ENCODE measurements around the gene MKI67. TPM values are rescaled to one million over a fixed set of nuclear protein-coding genes. Genes with fewer than 3 reads are reported as not detected.

The MKI67 gene
- total and polyA plus RNA-seq, 10 of the 15 experiments (the other 5 are each of a cell fraction or from before 2014, with no cell fraction given) = 22.3 to 183 (median 82.9) TPM

- H3K4me2 ChIP-seq (ENCODE audit: control insufficient read depth, insufficient read depth) = no peak overlapping the region; the same call in 1 of the 2 replicates
- DNase-seq (ENCODE audit: low read depth, low spot score) (no peak), FAIRE-seq (no peak), ATAC-seq (no peak)
- H3K27me3 ChIP-seq (replicated peaks in 1 of 2; ENCODE audit: control insufficient read depth in 2 of 2, insufficient read depth in 2 of 2, low read length in 1 of 2) = no peaks in the 10 kb centered on the region
- H3K79me2 ChIP-seq (ENCODE audit: control insufficient read depth, insufficient read depth, low read length) = no peaks in the 10 kb centered on the region
- H3K9ac ChIP-seq (ENCODE audit: control insufficient read depth, insufficient read depth, low read length) = no peak overlapping the region
- ChIA-PET CTCF (interaction anchor here (0.5 to 4.3 kb wide), 16 partner anchors 11 to 138 kb away, joined by 3 to 25 read pairs (median 4); no protein-coding TSS in a partner anchor), RAD21 (ENCODE audit: unreplicated experiment) (interaction anchor here (0.7 to 1.5 kb wide), 7 partner anchors 25 to 114 kb away, joined by 3 to 4 read pairs (median 3); no protein-coding TSS in a partner anchor), SMC1A (ENCODE audit: uncharacterized antibody, unreplicated experiment) (interaction anchor here (0.8 to 1.3 kb wide), 9 partner anchors 20 to 116 kb away, joined by 3 to 5 read pairs (median 3); no protein-coding TSS in a partner anchor), POLR2A (interaction anchor here (0.8 kb wide), 1 partner anchor 54 kb away, joined by 3 read pairs; no protein-coding TSS in a partner anchor)
- H3K27ac ChIP-seq (ENCODE audit: control insufficient read depth, insufficient read depth) = no peak overlapping the region
- WGBS (ENCODE audit: insufficient coverage, insufficient replicate concordance, low lambda C conversion rate, missing lambda C conversion rate) = 81% methylated on average over 24 of the region's 61 CpGs
- H2AFZ ChIP-seq (ENCODE audit: control insufficient read depth, low read depth, low read length) = no peak overlapping the region
- intact Hi-C loops (cut with micrococcal nuclease; ENCODE audit: unreplicated experiment) (loop anchor here (1.0 to 10.0 kb wide), 4 partner anchors 71 to 425 kb away; partner anchors contain the start of gene PTPRE), in situ Hi-C loops (cut with MboI) (no loop called here)
- TF ChIP-seq, protein P1, sequence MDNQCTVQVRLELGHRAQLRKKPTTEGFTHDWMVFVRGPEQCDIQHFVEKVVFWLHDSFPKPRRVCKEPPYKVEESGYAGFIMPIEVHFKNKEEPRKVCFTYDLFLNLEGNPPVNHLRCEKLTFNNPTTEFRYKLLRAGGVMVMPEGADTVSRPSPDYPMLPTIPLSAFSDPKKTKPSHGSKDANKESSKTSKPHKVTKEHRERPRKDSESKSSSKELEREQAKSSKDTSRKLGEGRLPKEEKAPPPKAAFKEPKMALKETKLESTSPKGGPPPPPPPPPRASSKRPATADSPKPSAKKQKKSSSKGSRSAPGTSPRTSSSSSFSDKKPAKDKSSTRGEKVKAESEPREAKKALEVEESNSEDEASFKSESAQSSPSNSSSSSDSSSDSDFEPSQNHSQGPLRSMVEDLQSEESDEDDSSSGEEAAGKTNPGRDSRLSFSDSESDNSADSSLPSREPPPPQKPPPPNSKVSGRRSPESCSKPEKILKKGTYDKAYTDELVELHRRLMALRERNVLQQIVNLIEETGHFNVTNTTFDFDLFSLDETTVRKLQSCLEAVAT (IDR thresholded peaks at IDR 0.05) = no peak
- TF ChIP-seq STAT3 (IDR thresholded peaks at IDR 0.05; ENCODE audit: low read depth, low read length) (no peak), BMI1 (IDR thresholded peaks at IDR 0.05; ENCODE audit: borderline replicate concordance) (no peak)
- no peak overlapping the region for H3K4me3 ChIP-seq
- H4K20me1 ChIP-seq (ENCODE audit: control insufficient read depth, insufficient read depth) = no peaks in the 10 kb centered on the region
- BruUV-seq (replicated peaks) = no TSS peak
- H3K4me1 ChIP-seq (ENCODE audit: control insufficient read depth, insufficient read depth, low read length) = peaks cover 8% of the 10 kb centered on the region
- H3K36me3 ChIP-seq (ENCODE audit: control insufficient read depth in 2 of 2, insufficient read depth in 2 of 2, low read length in 1 of 2) = no peaks in the 10 kb centered on the region
- no peaks in the 10 kb centered on the region; the same call in 2 of the 3 replicates for H3K9me3 ChIP-seq (replicated peaks; ENCODE audit: control insufficient read depth, insufficient read depth, low read length)
Observed at GRCh38 chr10:128149267-128150014, 23.2 kb upstream of the MKI67 start.

DNA sequence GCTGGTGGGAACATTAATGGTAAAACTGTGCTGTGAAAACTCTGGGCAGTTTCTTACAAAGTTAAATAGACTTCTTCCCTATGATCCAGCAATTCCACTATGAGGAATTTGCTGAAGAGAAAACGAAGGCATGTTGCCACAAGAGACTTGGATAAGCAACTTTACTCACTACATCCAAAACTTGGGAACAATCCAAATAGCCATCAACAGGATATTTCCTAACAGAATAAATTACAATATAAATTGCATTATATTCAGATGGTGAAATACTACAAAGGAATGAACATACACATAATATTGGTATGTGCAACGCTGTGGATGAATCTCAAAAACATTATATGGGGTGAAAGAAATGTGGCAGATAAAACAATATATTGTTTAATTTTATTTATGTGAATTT lies 21.4 kb upstream of the MKI67 start:
- POLR2A ChIA-PET = no interaction called here
- Histone ChIP-seq H3K4me1 (ENCODE audit: control insufficient read depth, insufficient read depth, low read length) (peaks cover 8% of the 10 kb centered on the region), H3K36me3 (ENCODE audit: control insufficient read depth in 2 of 2, insufficient read depth in 2 of 2, low read length in 1 of 2) (no peaks in the 10 kb centered on the region), H3K4me3 (no peak overlapping the region), H3K9me3 (replicated peaks; ENCODE audit: control insufficient read depth, insufficient read depth, low read length) (no peaks in the 10 kb centered on the region; the same call in 2 of the 3 replicates), H3K9ac (ENCODE audit: control insufficient read depth, insufficient read depth, low read length) (no peak overlapping the region), H3K79me2 (ENCODE audit: control insufficient read depth, insufficient read depth, low read length) (no peaks in the 10 kb centered on the region), H3K27me3 (replicated peaks in 1 of 2; ENCODE audit: control insufficient read depth in 2 of 2, insufficient read depth in 2 of 2, low read length in 1 of 2) (no peaks in the 10 kb centered on the region), H3K4me2 (ENCODE audit: control insufficient read depth, insufficient read depth) (peak overlapping the region; percentile 38; the same call in 1 of the 2 replicates), H4K20me1 (ENCODE audit: control insufficient read depth, insufficient read depth) (no peaks in the 10 kb centered on the region), H3K27ac (ENCODE audit: control insufficient read depth, insufficient read depth) (no peak overlapping the region), H2AFZ (ENCODE audit: control insufficient read depth, low read depth, low read length) (peak overlapping the region; percentile 53)
- CTCF ChIA-PET = no interaction called here
- 50% methylated on average over 2 of the region's 2 CpGs for WGBS (ENCODE audit: insufficient coverage, insufficient replicate concordance, low lambda C conversion rate, missing lambda C conversion rate)
- SMC1A ChIA-PET (ENCODE audit: uncharacterized antibody, unreplicated experiment) = no interaction called here
- RAD21 ChIA-PET (ENCODE audit: unreplicated experiment) = no interaction called here
- in situ Hi-C loops (cut with MboI) = no loop called here
- intact Hi-C loops (cut with micrococcal nuclease; ENCODE audit: unreplicated experiment) = no loop called here
- ATAC-seq = no peak
- BruUV-seq (replicated peaks) = no TSS peak
- TF ChIP-seq, protein P2, sequence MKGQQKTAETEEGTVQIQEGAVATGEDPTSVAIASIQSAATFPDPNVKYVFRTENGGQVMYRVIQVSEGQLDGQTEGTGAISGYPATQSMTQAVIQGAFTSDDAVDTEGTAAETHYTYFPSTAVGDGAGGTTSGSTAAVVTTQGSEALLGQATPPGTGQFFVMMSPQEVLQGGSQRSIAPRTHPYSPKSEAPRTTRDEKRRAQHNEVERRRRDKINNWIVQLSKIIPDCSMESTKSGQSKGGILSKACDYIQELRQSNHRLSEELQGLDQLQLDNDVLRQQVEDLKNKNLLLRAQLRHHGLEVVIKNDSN (IDR thresholded peaks at IDR 0.05; ENCODE audit: borderline replicate concordance, extremely low read length, insufficient read depth, low read depth, low read length) = no peak
- TF ChIP-seq POU2F2 (IDR thresholded peaks at IDR 0.05; ENCODE audit: borderline replicate concordance, low read depth, low read length) (no peak), NR2C1 (IDR thresholded peaks at IDR 0.05) (no peak)
- no peak for FAIRE-seq
- DNase-seq (ENCODE audit: low read depth, low spot score) = no peak
